ENCODE data around the gene CACNB1. TPM values are rescaled to one million over a fixed set of nuclear protein-coding genes. Genes with fewer than 3 reads are reported as not detected.

The CACNB1 gene
- total RNA-seq, 1 donor from 2014 or later: 0.99 TPM

DNA sequence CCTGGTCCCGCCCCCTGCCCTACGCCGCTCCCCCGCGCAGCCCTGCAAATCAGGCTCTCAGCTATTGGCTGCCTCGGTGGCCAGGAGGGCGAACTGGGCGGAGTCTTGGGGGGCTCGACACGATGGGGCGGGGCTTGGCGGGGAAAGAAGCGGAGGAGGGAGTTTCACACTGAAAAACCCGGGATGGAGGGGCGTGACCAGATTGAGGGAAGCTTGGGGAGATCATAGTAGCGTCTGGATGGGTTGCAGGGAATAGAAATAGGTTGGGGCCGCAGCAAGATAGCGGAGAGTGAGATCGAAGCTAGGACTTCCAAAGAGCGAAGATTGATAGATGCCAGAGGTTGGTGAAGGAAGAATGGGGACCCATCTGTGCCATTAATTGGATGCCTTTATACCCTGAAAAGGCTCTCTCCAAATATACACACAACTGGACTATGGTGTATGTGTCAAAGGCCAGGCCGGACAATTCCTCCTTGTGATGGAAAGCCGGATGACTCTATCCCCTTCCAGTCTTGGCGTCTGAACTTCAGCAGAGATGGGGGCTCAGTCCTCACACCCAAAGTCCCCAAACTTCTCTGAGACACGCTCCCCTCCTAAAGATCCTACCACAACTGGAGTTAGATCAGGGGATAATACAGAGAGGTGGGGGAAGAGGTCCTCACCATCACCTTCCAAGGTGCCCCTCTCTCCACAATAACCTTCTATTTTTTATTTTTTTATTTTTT lies 28.7 kb upstream of the CACNB1 start:
- peak in 1 of 2 donors; percentile 47 for DNase-seq (ENCODE audit: low read depth in 2 of 2)

DNA sequence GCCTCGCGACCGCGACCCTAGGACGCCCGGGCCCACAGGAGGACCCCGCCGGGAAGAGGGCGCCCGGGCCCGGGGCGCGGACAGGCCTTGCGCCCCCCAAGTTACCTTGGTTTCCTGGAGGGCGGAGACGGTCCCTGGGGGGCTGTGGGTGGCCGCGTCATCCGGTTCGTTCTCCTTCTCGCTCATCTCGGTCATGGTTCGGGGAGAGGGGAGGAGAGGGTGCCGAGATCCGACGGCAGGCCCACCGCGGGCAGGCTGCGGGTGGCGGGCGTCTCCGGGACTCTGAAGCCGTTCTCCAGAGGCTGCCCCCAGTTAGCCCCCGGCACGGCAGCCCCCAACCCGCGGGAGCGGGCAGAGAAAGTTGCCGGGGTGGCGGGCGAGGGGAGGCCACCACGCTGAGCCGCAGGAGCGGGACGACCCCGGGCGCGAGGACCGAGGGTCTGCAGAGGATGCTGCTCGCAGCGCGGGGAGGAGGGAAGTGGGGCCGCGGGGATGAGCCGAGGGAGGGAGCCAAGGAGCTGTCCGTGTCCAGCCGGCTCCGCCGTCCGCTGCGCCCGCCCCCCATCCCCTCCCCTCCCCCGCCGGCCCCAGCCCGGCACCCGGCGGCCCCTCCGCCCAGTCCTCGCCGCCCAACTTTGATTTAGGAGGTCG lies 28.0 kb upstream of the CACNB1 start, which contains the start of gene STAC2:
Gene STAC2, minus strand, starts transcription at position 638 of the 651 bp plus-strand sequence. Its CDS starts 443 bp downstream, at position 195.
- no peak for DNase-seq (ENCODE audit: low read depth in 2 of 2)

DNA sequence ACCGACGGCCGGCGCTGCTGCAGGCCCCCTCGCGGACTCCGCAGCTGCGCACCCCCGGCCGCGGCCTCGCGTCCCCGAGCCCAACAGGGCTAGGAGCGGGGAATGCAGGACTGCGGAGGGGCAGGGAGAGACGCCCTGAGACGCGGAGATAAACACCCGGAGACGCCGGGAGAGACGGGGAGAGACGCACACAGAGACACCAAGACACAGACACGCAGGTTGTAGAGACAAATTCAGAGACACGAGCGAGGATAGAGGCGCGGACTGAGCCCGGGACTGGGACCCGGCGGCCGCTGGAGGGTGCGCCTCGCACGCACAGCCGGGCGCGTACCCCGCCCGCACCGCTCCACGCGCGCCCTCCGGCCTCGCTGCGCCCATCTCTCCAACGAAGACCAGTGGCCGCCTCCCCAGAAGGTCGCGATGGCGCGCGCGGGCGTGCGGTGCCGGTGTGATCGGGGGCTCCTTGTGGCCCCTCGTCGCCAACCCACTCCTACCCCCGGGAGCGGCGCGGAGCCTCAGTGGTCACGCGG lies 27.4 kb upstream of the CACNB1 start:
- DNase-seq (ENCODE audit: low read depth in 2 of 2): no peak

DNA sequence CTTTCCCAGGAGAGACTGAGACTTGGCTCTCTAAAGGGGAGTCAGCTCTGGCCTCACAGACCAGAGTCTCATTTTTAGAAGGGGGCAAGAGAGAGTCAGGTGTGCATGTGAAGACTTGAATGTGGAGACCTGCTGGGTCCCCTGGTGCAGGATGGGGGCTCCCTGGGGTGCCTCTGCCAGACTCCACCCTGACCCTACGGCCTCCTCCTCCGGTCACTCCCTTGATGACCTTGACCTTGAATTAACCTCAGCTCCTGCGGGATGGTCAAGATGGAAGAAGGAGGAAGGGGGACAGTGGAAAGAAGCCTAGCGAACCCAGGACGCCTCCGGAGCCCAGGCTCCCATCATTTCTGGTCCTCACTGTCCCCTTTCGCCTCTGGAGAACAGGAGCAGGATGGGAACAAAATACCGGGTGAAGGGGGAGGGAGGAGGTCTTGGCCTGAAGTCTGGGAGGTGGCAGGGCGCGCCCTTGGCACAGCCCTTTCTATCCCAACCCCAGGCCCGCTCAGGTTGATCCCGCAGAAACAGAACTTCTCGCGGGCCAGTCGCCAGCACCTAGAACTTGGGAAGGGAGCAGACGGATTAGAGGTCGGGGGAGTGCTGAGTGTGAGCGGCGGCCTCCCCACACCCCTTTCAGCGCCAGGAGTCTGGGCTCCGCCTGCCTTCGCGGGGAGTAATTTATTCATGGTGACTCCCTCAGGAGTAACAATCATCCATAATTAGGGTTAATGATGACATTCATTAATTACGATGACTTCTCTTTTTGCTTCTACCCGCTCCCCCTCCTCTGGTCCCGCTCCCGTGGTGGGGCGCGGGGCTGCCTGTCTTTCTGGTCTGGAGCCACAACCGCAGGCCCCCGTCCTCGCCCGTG lies 26.7 kb upstream of the CACNB1 start:
- no peak for DNase-seq (ENCODE audit: low read depth in 2 of 2)

DNA sequence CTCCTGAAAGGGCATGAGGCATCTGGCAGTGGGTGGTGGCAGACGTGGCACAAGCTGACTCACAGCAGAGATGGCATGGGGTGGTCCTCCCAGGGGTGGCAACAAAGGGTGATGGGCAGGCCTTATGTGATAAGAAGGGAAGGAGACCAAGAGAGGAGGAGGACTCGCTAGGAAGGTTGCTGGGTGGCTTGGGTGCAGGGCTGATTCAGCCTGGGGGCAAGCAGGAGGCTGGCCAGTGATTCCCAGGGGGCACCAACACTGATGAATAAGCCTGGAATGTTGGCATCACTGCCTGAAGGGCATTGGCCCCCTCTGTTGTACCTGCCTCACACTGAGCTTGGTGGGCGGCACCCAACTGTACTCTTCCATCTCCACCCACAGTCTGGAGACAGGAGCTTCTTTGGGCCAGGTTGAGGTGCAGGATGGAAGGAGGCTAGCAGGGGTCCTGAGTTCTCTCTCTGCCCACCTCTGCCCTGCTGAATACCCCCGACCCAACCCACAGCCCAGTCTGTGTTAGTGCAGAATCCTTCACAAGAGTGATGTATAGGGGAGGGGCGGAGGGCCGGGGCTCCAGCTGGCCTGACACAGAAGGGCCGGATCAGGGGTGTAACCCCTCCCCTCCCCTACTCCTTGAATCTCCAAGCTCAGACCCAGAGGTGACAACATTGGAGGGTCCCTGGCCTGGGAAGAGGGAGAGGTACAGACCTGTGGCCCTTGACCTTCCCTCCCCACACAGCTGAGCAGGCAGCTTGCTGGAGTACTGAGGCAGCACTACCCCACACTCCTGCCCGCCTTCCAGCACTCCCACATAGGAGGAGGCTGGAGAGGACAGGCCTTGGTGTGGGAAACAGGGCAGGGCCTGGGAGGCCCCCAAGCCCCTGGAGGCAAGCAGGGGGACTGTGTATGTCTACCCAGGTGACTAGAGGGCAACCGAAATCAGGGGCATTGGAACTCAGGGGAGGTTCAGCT lies 25.7 kb upstream of the CACNB1 start:
- DNase-seq (ENCODE audit: low read depth in 2 of 2): no peak

DNA sequence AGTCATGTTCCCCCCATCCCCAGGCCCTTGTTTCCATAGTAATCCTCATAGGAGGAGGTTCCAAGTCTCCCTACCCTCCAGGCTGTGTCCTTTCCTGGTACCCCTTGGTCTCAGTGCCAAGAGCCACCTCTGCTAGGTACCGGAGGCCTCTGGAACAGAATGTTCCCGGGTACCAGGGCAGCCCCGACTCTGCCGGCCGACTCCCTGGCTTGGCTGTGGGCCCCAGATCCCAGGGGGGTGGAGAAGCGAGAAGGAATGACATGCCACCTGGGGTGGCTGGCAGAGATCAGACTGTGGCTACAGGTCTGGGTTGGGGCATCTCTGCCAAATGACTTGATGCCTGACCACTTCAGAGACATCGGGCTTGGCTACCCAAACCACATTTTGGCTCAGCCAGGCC lies 24.7 kb upstream of the CACNB1 start:
- no peak for DNase-seq (ENCODE audit: low read depth in 2 of 2)

DNA sequence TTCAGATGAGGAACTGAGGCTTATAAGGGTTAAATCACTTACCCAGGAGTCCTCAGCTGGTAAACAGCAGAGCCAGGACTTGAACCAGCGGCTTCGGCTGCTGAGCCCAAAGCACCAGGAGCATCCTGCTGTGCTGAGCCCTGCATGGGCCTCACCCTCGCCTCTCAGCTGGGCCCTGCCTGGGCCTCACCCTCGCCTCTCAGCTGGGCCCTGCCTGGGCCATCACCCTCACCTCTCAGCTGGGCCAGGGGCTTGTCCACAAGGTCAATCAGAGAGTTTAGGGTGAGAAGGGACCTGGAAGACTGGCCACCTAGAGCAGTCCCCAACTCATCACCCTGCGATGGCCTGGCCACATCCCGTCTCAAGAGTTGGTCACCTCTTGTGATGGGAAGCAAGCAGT lies 24.1 kb upstream of the CACNB1 start:
- no peak for DNase-seq (ENCODE audit: low read depth in 2 of 2)

DNA sequence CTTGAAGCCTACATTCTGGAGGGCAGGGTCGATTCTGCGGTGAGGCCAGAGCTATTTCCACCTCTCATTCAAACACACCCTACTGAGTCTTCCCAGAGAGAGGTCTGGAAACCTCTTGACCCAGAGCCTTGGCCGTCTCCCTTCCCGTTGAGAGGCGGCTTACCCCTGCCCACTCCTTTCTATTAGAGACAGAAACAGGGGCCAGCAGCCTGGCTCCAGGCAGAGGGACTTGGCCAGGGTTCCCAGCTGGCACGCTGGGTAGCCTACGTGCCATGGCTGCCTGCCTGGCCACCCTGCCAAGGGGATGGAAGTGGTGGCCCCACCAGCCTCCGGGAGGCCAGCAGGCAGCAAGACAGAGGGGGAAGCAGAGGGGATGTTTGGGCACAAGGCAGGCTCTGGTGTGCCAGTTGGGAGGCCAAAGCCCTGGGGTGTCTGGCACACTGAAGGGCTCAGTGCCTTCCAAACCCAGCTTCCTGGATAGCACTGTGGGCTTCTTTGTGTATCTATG lies 22.2 kb upstream of the CACNB1 start:
- DNase-seq (ENCODE audit: low read depth in 2 of 2): no peak

DNA sequence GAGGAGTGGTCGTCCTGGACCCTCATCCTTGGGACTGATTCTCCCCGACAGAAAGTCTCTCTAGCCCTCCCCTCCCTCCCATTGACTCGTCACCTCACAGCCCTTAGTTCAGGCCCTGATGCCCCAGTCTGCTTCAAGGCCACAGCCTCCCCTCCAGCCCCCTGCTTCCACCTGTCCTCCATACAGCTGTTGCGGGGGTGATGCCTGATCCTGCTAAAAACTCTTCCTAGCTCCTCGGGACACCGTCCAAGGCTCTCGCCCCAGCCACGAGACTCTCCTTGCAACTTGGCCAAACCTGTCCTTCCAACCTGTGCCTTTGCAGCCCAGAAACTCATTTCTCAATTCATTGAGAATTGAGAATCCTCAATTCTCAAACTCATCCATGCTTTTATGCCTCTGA lies 21.4 kb upstream of the CACNB1 start:
- no peak for DNase-seq (ENCODE audit: low read depth in 2 of 2)

DNA sequence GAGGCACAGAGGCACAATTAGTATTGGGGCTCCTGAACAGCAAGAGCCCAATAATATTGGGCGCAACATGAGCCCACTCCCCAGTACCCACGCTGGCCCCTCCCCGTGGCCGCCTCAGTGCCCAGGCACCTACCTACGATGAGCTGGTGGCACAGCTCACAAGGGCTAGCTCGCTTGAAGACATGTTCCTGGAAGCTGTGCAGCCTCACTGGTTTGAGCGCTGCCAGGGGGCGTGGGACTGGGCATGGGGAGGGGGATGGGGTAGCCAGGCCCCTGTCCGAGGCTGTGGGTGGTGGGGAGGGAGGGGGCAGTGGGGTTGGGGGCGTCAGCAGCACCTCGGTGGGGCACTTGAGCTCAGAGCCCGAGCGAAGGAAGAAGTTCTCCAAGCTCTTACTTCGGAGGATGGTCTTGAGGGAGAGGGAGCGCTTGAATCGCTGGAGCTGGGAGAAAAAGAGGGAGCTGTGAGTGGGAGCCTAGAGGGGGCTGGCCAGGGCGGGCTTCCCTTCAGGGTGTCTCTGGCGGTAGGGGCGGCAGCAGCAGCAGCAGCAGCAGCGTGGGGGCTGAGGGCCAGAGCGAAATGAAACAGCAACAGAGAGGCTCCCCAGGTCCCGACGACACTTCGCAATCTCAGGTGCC lies 20.4 kb upstream of the CACNB1 start:
- no peak for DNase-seq (ENCODE audit: low read depth in 2 of 2)

DNA sequence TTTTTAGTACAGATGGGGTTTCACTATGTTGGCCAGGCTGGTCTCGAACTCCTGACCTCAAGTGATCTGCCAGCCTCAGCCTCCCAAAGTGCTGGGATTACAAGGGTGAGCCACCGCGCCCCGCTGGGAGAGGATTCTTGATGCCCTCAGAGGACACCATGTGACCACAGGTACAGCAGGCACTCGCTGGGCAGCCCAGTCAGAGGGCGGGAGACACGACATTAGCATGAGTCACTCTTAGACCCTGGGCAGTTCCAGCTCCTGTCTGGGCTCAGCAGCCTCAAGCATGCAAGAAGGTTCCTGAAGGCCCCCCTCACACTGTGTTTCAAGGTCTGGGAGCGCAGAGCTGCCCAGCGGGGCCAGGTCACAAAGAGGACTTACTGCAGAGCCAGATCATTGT lies 16.4 kb upstream of the CACNB1 start:
- no peak for DNase-seq (ENCODE audit: low read depth in 2 of 2)

DNA sequence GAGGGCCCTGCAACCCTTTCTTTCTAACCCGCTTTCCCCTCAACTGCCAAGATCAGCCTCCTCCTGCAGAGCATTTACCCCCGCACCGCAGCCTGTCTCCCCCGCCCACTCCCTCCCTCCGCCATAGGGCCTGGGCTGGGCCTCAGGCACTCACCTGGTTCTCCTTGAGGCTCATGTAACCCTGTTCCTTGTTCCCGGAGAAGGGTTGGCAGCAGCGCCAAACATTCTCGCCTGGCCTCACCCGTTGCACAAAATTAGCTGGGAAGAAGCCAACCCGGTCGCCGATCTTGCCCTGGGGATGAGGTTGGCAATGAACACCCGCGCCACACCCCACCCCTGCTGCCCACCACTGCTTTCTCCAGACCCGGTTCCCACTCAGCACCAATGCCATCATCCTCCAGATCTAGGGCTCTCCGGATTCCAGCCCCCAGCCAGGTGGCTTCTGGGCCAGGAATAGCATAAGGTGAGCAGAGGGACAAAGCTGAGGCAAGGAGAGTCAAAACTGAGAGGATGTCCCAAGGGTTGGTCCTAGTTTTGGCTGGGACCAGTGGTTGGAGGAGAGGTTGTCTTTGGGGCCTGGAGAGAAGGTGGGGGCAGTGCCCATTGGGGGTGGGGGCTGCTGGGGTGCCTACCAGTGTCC lies 15.5 kb upstream of the CACNB1 start:
- DNase-seq (ENCODE audit: low read depth in 2 of 2): no peak

DNA sequence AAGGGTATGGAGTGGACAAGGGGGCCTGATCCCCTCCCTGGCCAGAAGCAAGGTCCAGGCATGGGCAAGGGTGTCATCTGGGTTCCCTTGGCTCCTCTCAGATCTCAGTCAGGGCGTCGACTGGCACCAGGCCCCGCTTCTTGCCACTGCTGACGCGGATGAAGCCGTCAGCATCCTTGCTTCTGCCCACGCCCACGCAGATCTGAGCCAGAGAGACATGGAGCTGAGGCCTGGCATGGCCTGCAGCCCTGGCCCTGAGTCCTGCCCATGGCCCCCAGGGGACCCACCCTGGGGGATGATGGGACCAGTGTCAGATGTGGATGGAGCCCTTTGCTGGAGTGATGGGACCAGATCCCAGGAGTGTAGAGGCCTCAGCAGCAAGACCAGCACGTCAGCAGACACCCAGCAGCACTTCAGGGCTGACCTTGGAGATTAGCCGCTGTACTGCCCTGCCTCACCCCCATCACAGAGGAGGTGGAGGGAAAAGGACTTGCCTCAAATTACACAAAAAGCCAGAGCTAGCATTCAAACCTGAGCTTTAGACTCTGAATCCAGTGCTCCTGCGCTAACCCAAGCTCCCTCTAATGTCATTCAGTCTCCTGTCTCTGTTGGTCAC lies 14.8 kb upstream of the CACNB1 start:
- DNase-seq (ENCODE audit: low read depth in 2 of 2): no peak

DNA sequence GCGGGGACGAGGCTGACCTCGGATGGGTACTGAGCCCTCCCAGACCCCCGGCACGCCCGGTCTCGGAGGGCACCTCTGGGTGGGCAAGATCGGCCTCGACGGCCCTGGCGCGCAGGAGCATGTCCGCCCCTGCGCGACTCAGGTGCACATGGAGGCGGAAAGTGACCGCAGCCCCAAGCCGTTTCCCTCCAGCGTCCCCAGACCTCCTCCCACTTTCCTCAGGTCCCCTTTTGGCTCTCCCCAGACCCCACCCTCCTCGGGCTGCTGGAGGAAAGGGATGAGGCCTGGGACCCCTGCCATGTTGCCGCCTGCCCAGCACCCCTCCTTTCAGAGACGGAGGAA lies 12.6 kb upstream of the CACNB1 start:
- DNase-seq (ENCODE audit: low read depth in 2 of 2): no peak

DNA sequence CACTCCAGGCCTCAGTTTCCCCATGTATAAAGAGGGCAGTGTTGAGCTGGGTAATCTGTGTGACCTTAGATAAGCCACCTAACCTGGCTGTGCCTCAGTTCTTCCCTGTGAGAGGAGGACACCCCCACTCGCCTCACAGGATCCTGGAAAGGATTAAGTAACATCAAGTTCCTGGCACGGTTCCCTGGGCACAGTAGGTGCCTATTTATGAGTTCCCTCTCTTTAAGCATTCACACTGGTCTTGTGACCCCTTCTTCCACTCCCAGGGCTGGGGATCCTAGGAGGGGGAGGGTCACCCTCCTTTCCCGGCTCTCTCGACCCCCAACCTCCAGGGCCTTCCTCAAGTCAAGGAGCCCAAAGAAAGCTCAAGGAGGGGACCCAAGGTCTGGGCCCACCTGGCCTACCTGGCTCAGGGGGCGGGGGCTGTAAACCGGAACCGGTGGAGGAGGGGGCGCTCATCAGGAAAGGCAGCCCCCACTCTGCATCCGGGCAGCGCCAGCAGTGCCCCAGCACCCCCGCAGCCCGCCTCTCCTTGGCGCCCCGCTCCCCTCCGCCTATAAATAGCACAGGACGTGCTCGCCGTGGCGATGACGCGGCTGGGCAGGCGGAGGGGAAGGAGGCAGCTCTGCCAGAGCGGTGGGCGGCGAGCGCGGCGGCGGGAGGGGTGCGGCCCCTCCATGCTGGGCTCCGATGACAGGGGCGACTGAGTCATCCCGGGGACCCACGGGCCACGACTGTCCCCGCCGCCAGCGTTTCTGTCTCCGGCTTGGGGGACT lies 12.0 kb upstream of the CACNB1 start:
- peak; percentile 43 to 48 for DNase-seq (ENCODE audit: low read depth in 2 of 2)

DNA sequence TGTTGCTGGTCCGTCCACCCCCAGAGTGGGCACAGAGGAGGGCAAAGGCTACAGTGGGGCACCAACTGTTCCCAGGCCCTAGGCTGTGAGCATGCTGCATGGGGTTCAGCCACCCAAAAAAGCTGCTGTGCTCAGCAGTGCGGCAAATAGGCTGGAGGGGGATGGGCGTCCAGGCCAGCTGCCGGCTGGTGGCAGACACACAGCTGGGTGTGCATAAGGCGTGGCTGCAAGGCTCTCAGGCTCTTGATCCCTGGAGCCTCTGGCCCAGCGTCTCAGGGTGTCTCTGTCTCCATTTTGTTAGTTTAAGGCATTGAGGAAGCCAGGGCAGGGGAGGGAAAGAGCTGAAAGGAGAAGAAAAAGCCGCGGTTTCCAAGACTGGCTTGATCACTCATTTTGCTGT lies 11.4 kb upstream of the CACNB1 start:
- no peak for DNase-seq (ENCODE audit: low read depth in 2 of 2)

DNA sequence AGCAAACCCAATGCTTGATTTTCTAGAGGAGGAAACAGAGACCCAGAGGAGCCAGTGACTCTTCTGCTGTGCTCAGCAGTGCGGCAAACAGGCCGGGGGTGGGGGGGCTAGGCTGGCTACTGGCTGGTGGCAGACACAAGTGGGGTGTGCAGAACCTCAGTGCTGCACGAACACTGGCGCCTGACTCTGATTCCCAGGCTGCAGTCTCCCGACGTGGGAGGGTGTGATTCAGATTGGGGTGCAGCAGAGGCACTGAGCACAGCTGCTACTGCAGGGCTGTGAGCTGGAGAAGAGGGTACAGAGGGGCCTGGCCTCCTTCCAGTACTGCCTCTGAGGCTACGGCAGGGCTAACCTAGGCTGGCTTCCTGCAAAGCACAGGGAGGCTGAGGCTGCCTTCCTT lies 10.7 kb upstream of the CACNB1 start:
- no peak for DNase-seq (ENCODE audit: low read depth in 2 of 2)

DNA sequence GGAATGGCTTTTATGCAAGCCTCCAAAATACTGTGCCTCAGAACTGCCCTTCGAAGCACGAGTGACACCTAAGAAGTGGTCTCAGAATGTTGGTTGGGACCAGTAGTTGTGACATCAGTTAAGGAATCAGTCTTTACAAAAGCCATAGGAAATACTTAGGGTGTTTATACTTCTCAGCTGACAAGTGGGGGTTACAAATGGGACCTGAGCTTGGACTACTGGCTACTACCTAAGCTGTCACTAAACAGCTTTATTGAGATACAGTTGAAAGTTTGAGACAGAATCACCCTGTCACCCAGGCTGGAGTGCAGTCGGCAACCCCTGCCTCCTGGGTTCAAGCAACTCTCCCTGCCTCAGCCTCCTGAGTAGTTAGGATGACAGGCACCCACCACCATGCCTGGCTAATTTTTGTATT lies 7.7 kb upstream of the CACNB1 start:
- DNase-seq (ENCODE audit: low read depth in 2 of 2): no peak

DNA sequence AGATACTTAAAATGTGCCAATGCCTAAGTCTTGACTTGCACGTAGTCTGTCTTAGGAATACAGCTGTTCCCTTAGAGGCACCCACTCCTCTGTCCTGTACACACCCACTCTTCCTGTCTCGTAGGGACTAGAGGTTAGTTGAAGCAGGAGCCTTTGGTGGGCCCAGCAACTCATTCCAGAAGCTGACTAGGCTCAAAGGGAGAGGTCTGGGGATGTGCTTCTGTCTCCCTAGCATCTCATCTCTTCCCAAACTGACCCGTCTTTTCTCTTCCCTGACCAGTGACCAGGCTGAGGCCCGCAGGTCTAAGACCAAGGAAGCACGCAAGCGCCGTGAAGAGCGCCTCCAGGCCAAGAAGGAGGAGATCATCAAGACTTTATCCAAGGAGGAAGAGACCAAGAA lies 6.8 kb upstream of the CACNB1 start:
- DNase-seq (ENCODE audit: low read depth in 2 of 2): no peak
